Activated T-cell treated with anti-CD3 and anti-CD28 coated beads for 1 hour (primary cell): Measurements from ENCODE around the gene SLC35F4.
"Not testable (repeated sequence)": the region's sequence is repeated elsewhere in the genome, so short reads cannot be mapped to it uniquely, and the experiment has no call there.

Experiments used
- DNase-seq: peaks from one replicate; pipeline ENCODE4 v3.0.0-alpha.2; 2020; ENCODE audit warnings: low read depth

The SLC35F4 gene

DNA sequence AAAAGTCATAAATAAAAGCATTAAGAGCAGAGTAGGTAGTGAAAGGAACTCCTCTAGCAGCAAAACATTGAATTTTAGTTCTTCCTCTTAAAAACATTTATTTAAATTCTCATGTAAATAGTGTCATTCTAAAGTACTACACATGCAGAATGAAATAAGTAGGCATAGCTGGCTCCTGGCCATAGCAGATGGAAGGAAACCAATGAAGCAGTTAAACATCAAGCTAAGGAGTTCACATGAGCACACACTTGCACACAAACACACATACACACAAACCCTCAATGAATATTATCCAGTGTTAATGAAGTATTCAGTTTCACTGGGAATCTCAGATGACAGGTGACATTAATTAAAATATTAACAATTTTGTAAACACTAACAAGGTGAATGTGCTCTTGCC, 69.3 kb downstream of the SLC35F4 start:
- no peak for DNase-seq

DNA sequence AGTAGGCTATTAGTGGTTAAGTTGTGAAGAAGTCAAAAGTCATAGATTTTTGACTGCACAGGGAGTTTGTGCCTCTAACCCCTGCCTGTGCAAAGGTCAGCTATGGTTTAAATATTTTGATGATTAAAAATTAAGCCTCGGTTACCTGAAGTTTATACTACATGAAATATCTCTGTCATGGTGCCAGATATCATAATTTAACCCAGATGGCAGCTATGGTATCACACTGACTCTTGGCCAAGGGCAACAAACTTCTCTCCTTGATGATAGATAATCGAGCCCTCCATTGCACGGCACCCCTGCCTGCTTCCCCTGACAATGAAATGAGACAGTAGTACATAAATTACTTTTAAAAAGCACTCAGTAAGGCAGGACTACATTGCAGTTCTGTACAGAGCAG, 80.8 kb downstream of the SLC35F4 start:
- no peak for DNase-seq

GRCh38 chr14:57771801-57772200, 94.1 kb downstream of the SLC35F4 start:
- DNase-seq = no peak

GRCh38 chr14:57769863-57770523, 95.9 kb downstream of the SLC35F4 start:
- DNase-seq = no peak

GRCh38 chr14:57761800-57762199, 104.1 kb downstream of the SLC35F4 start:
- DNase-seq = no peak

DNA sequence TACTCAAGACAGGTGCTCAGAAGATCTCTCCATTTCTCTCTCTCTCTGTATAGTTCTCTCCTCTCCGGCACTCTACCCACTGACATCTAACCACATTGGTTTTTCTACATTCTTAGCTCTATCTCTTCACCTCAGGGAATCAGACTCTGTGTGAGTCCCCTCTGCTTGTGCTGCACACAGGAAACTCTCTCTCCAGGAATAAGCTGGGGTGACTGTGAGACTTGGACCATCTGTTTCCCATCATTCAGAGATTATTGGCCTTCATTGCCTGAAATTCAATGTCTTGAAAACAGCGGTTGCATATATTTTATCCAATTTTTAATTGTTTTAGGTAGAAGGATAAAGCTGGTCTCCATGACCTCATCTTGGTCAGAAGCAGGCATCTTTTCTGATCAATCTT, 105.0 kb downstream of the SLC35F4 start:
- DNase-seq = no peak

- DNase-seq = no peak
These were observed 110.8 kb downstream of the SLC35F4 start for GRCh38 chr14:57755018-57755521.

- no peak for DNase-seq
These were observed 111.4 kb downstream of the SLC35F4 start for GRCh38 chr14:57754527-57754926.

DNA sequence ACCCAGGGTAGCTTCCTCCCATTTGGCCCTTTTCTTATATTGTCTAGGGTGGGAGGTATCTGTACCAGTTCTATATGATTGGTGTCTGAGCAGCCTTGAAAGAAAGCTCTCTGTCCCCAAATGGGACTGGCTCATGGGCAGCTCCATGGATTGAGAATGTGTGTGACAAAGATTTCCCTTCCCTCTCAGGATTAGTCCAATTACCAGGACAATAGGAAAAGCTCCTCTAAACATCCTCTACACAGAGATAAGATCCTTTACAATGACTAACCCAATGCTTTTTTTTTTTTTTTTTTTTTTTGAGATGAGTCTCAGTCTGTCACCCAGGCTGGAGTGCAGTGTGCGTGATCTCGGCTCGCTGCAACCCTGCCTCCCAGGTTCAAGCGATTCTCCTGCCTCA, 112.1 kb downstream of the SLC35F4 start:
- no peak for DNase-seq

DNA sequence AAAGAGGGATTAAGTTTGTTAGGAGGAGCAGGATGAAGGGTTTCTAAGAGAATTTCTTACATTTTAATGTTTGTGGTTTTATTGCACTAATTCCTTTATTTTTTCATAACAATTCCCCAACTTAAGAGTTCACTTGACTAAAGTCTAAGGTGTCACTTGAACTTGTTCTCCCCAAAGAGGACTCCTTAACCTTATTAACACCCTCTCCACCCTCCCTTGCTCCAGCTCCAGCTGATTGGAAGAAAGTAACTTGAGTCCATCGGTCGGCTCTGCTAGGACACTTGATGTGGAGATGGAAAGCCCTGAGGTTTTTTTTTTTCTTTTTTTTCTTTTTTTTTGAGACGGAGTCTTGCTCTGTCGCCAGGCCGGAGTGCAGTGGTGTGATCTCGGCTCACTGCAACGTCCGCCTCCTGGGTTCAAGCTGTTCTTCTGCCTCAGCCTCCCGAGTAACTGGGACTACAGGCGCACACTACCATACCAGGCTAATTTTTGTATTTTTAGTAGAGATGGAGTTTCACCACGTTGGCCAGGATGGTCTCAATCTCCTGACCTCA, 113.7 kb downstream of the SLC35F4 start:
- DNase-seq = not testable (repeated sequence)

DNA sequence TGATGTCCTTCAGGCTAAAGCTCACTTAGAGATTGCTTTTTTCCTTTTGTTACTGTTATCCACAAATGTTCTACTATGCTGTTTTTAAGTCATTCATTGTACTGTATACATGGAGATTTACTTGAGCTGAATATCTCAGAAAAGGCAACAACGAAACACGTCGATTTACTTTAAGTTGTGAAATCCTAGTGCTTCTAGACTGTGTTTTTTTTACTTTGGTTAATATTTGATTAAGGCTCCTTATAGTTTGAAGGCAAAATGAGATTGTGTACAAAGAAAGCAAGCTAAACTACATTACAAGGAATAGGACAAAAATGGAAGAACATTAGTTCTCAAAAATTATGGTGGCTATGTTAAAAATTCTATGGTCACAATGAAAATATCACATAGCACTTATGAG, 114.5 kb downstream of the SLC35F4 start:
- DNase-seq = no peak

- DNase-seq = no peak
These were observed 116.6 kb downstream of the SLC35F4 start for GRCh38 chr14:57749267-57749666.

DNA sequence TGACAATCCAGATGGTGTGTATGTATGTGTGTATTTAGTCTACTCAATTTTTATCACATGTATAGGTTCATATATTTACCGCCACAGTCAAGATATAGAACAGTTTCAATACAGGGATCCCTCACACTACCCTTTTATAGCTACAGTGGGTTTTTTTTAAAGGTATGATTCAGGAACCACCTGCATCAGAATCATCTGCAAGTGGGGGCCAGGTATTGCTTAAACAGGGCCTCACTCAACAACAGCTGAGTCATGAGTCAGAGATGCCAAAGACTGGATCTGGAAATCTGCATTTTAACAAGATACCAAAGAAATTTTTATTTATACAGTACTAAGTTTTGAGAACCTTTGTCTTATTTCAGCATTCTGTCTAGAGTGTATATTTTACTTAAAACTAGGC, 117.6 kb downstream of the SLC35F4 start:
- no peak for DNase-seq

- DNase-seq = no peak
These were observed 118.9 kb downstream of the SLC35F4 start for GRCh38 chr14:57747036-57747435.

GRCh38 chr14:57746563-57746962, 119.3 kb downstream of the SLC35F4 start:
- DNase-seq = no peak

GRCh38 chr14:57739516-57739915, 126.4 kb downstream of the SLC35F4 start:
- DNase-seq = no peak

GRCh38 chr14:57737598-57737997, 128.3 kb downstream of the SLC35F4 start:
- DNase-seq = no peak

DNA sequence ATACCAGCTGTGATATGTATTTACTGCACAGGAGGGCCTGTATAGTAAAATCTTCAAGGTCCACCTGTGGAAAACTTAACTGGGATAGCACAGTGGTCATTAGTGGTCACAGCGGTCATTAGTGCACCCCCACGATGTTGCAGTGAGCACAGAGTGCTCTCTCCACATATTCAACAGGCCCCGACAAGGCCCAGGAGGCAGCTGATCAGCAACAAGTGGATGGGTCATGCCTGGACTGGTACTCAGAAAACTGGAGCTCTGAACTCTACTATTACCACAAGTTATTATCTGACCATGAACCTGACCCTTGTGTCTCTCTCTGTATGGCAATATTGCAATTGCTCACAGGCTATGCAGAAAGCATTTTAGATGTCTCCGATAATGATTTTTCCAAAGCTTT, 129.5 kb downstream of the SLC35F4 start:
- DNase-seq = no peak

GRCh38 chr14:57735276-57735675, 130.6 kb downstream of the SLC35F4 start:
- no peak for DNase-seq

- no peak for DNase-seq
These were observed 133.2 kb downstream of the SLC35F4 start for GRCh38 chr14:57732463-57733285.

GRCh38 chr14:57729208-57730187, 136.4 kb downstream of the SLC35F4 start:
- DNase-seq = no peak
